K562 (cell line): ENCODE results near the gene KIAA1958. TPM values are rescaled to one million over a fixed set of nuclear protein-coding genes. Genes with fewer than 3 reads are reported as not detected.

ENCODE experiments used
- ATAC-seq: fragments of 200-7000 bp; cut with Tn5 transposase; 3 replicates; pipeline ENCODE4 v1.9.1; 2020; ENCODE audit warnings: moderate library complexity
- BruUV-seq: library from RNA; stranded (reverse); fragments of 400-500 nt; replicated peaks from 2 replicates; lab custom pipeline; 2021; lab: Mats Ljungman, UMichigan
- CTCF ChIA-PET: fragments of 300-600 bp; formaldehyde crosslinking; extraction: SDS; loops from one replicate; lab custom pipeline; 2021; ENCODE audit warnings: low intra/inter-chr PET ratio; lab: Yijun Ruan, JAX
- POLR2A ChIA-PET: fragments of 300-600, 350-650 bp; sonication (Branson Sonifier 250); formaldehyde crosslinking; extraction: SDS; loops from one replicate; lab custom pipeline; 2021; ENCODE audit warnings: antibody characterized with exemption, inconsistent platforms; lab: Yijun Ruan, JAX
- DNase-seq, 4 experiments: peaks; one replicate each; pipeline versions ENCODE4 v3.0.0 to v3.0.0-alpha.2; 2011 to 2018; ENCODE audit warnings: low spot score in 3 of 4, mixed read lengths in 3 of 4; ENCODE audit errors: extremely low read depth in 1 of 4
- FAIRE-seq: peaks from 2 replicates; lab custom pipeline; 2011; peaks lifted over from hg19 to GRCh38; lab: Jason Lieb, UNC
- H2AFZ ChIP-seq: 2 replicates; pipeline ENCODE4 v1.6.0; 2011; ENCODE audit warnings: low read depth, low read length, control low read depth, inconsistent platforms
- H3K27ac ChIP-seq: fragments of 200-600 bp; 3 replicates; pipeline ENCODE4 v1.8.0; 2011; ENCODE audit warnings: low read depth, mild to moderate bottlenecking, control low read depth, inconsistent platforms, low read length, moderate library complexity, mixed read lengths; ENCODE audit errors: extremely low read depth
- H3K27me3 ChIP-seq, 2 experiments: fragments of 300-600 bp in 1 of 2; 2 replicates in 1 of 2; 3 replicates in 1 of 2; pipeline versions ENCODE4 v1.6.0 to v1.8.0; 2011; ENCODE audit warnings: inconsistent platforms in 2 of 2, low read length in 2 of 2, mild to moderate bottlenecking in 1 of 2, mixed read lengths in 1 of 2, moderate library complexity in 1 of 2; ENCODE audit not compliant: control insufficient read depth in 2 of 2, insufficient read depth in 2 of 2
- H3K36me3 ChIP-seq: fragments of 300-600 bp; 3 replicates; pipeline ENCODE4 v1.8.0; 2011; ENCODE audit warnings: mild to moderate bottlenecking, low read length, inconsistent platforms; ENCODE audit not compliant: control insufficient read depth, insufficient read depth
- H3K4me1 ChIP-seq, 2 experiments: fragments of 200-600 bp in 1 of 2; replicated peaks in 1 of 2; 2 replicates in 1 of 2; 3 replicates in 1 of 2; pipeline versions ENCODE4 v1.5.1 to v1.8.0; 2011; ENCODE audit warnings: inconsistent platforms in 2 of 2, low read length in 2 of 2, mild to moderate bottlenecking in 1 of 2, mixed read lengths in 1 of 2, moderate library complexity in 1 of 2; ENCODE audit not compliant: control insufficient read depth in 2 of 2, insufficient read depth in 2 of 2
- H3K4me2 ChIP-seq: 2 replicates; pipeline ENCODE4 v1.6.1; 2011; ENCODE audit warnings: low read length, control low read depth, inconsistent platforms, mixed read lengths; ENCODE audit not compliant: insufficient read depth
- H3K4me3 ChIP-seq: fragments of 200-600 bp; sonication (generic), shearing (Covaris generic); 2 replicates; pipeline ENCODE4 v1.5.1; 2016; ENCODE audit warnings: control low read depth, inconsistent platforms
- H3K79me2 ChIP-seq: fragments of 200-600 bp; 3 replicates; pipeline ENCODE4 v1.8.0; 2011; ENCODE audit warnings: low read length, inconsistent platforms; ENCODE audit not compliant: control insufficient read depth, insufficient read depth
- H3K9ac ChIP-seq, 2 experiments: 2 replicates each; pipeline versions ENCODE4 v1.6.0 to v1.6.1; 2011; ENCODE audit warnings: low read depth in 2 of 2, low read length in 2 of 2, control low read depth in 1 of 2, inconsistent platforms in 1 of 2, mild to moderate bottlenecking in 1 of 2, mixed read lengths in 1 of 2; ENCODE audit not compliant: insufficient read depth in 1 of 2
- H3K9me1 ChIP-seq: one replicate; pipeline ENCODE4 v1.6.0; 2011; ENCODE audit warnings: inconsistent platforms, mild to moderate bottlenecking, low read length, moderate library complexity; ENCODE audit not compliant: control insufficient read depth, insufficient read depth
- H3K9me3 ChIP-seq: replicated peaks from 2 replicates; pipeline ENCODE4 v1.5.1; 2011; ENCODE audit warnings: low read depth, low read length, inconsistent platforms; ENCODE audit not compliant: control insufficient read depth, insufficient read depth
- H4K20me1 ChIP-seq: replicated peaks from 2 replicates; pipeline ENCODE4 v1.6.1; 2011; ENCODE audit warnings: low read length, inconsistent platforms, mixed read lengths; ENCODE audit not compliant: control insufficient read depth, insufficient read depth
- BMI1 ChIP-seq: fragments of 150-350 bp; IDR thresholded peaks from 2 replicates; pipeline ENCODE4 v1.6.1; 2014; ENCODE audit warnings: low read length
- ETS2 ChIP-seq: IDR thresholded peaks from 2 replicates; pipeline ENCODE4 v1.6.1; 2016; ENCODE audit warnings: borderline replicate concordance, missing genetic modification characterization, mild to moderate bottlenecking, moderate library complexity, missing compliant biosample characterization; ENCODE audit not compliant: poor library complexity, severe bottlenecking
- GABPA ChIP-seq: fragments of 200-800 bp; sonication (Bioruptor generic); conservative IDR thresholded peaks from 2 replicates; pipeline ENCODE4 v1.6.1; 2016; ENCODE audit warnings: low read depth, missing genetic modification characterization, missing compliant biosample characterization
- KLF6 ChIP-seq: fragments of 250-450 bp; sonication (Bioruptor Pico); IDR thresholded peaks from 2 replicates; pipeline ENCODE4 v1.4.0; 2020; ENCODE audit warnings: mild to moderate bottlenecking, moderate library complexity, borderline replicate concordance
- MAFF ChIP-seq: IDR thresholded peaks from 2 replicates; pipeline ENCODE4 v1.6.1; 2012; ENCODE audit warnings: low read length, improper control_type of control experiment
- MTA2 ChIP-seq: fragments of 450-650 bp; IDR thresholded peaks from 2 replicates; pipeline ENCODE4 v1.6.1; 2016; ENCODE audit warnings: low read depth
- NFATC3 ChIP-seq: fragments of 450-650 bp; IDR thresholded peaks from 2 replicates; pipeline ENCODE4 v1.6.1; 2017; ENCODE audit warnings: mild to moderate bottlenecking
- RBM22 ChIP-seq: fragments of 200-400 bp; formaldehyde crosslinking; IDR thresholded peaks from 2 replicates; pipeline ENCODE4 v1.6.1; 2018; ENCODE audit warnings: low read length, low read depth; ENCODE audit not compliant: poor library complexity, severe bottlenecking
- SMC3 ChIP-seq: conservative IDR thresholded peaks from 2 replicates; pipeline ENCODE4 v1.6.1; 2011; ENCODE audit warnings: low read depth, low read length, improper control_type of control experiment; ENCODE audit not compliant: insufficient read depth
- ZBTB40 ChIP-seq, 2 experiments: fragments of 450-650 bp in 1 of 2; sonication (generic) in 1 of 2; formaldehyde crosslinking in 1 of 2; IDR thresholded peaks; 2 replicates each; pipeline versions ENCODE4 v1.7.1 to v1.9.0; 2016 to 2022; ENCODE audit warnings: inconsistent platforms in 1 of 2, mild to moderate bottlenecking in 1 of 2, missing genetic modification reagents in 1 of 2
- ZNF133 ChIP-seq: fragments of 250-450 bp; sonication (Bioruptor Pico); IDR thresholded peaks from 2 replicates; pipeline ENCODE4 v1.4.0; 2020; ENCODE audit warnings: mild to moderate bottlenecking
- WGBS: fragments of 100-300 bp; shearing (Covaris generic); methylation state at CpG from one replicate; pipeline ENCODE4 v1.1.6; 2016; ENCODE audit warnings: low coverage, mixed read lengths; ENCODE audit not compliant: insufficient coverage; ENCODE audit errors: missing lambda C conversion rate; 5-methylcytosine and 5-hydroxymethylcytosine counted together
- in situ Hi-C: fragments of 300-500 bp; cut with MboI; formaldehyde crosslinking; loops from 4 replicates; pipeline ENCODE4 v1.15.0; 2018; ENCODE audit warnings: inconsistent platforms, mixed read lengths
- intact Hi-C: fragments of 100-400 bp; cut with micrococcal nuclease; formaldehyde crosslinking; loops from 2 replicates; pipeline ENCODE4 v1.14.2; 2022
- polyA plus RNA-seq, 8 experiments: library from polyadenylated mRNA; depleted of rRNA in 4 of 8; stranded (reverse) in 5 of 8; unstranded in 3 of 8; fragments of >200 nt; fragmentation: Nextera tagmentation in 2 of 8; fragmentation: Illumina TruSeq in 1 of 8; extraction: Ambion mirVana in 2 of 8; extraction: Trizol in 1 of 8; gene quantifications; 2 replicates each; pipeline versions ENCODE4 v1.2.1 to v1.2.3, GENCODE V29; 2011 to 2014; ENCODE audit warnings: inconsistent platforms in 1 of 8, missing spikeins in 1 of 8
- total RNA-seq, 7 experiments: library from RNA; depleted of rRNA in 6 of 7; stranded (reverse); fragments of >200 nt in 6 of 7; fragmentation: Illumina TruSeq in 2 of 7; extraction: Trizol in 2 of 7; gene quantifications; 2 replicates each; pipeline versions ENCODE4 v1.2.1 to v1.2.3, GENCODE V29; 2011 to 2021; ENCODE audit warnings: low replicate concordance in 1 of 7
- TF ChIP-seq, protein P1 (sequence below): fragments of 450-650 bp; conservative IDR thresholded peaks from 2 replicates; pipeline ENCODE4 v1.6.1; 2016; ENCODE audit warnings: missing genetic modification characterization, low read depth, mild to moderate bottlenecking, control low read depth, missing compliant biosample characterization

Gene KIAA1958
- total and polyA plus RNA-seq, 9 of the 15 experiments (the other 6 are each of a cell fraction or from before 2014, with no cell fraction given), result 1.1 to 16.0 (median 10.1) TPM

GRCh38 chr9:112654282-112654681 is 167.7 kb downstream of the KIAA1958 start:
- no peaks in the 10 kb centered on the region for H3K79me2 ChIP-seq
- DNase-seq (no peak), FAIRE-seq (no peak), ATAC-seq (no peak)
- H3K9me3 ChIP-seq, result no peaks in the 10 kb centered on the region
- no TSS peak for BruUV-seq
- ChIA-PET POLR2A (interaction anchor here (0.6 to 0.9 kb wide), 3 partner anchors 8 to 16 kb away, joined by 3 to 4 read pairs (median 3); no protein-coding TSS in a partner anchor), CTCF (no interaction called here)
- no peak overlapping the region for H3K4me3 ChIP-seq
- no peak overlapping the region for H3K4me2 ChIP-seq
- H3K9ac ChIP-seq, result no peak overlapping the region
- no peaks in the 10 kb centered on the region for H3K27me3 ChIP-seq
- no peaks in the 10 kb centered on the region for H4K20me1 ChIP-seq
- WGBS, result 80% methylated on average over 5 of the region's 5 CpGs
- no peaks in the 10 kb centered on the region for H3K36me3 ChIP-seq
- no peak overlapping the region for H2AFZ ChIP-seq
- H3K9me1 ChIP-seq, result no peaks in the 10 kb centered on the region
- H3K27ac ChIP-seq, result no peak overlapping the region
- intact Hi-C loops (no loop called here), in situ Hi-C loops (no loop called here)
- no peaks in the 10 kb centered on the region for H3K4me1 ChIP-seq
- TF ChIP-seq ZBTB40 (IDR thresholded peaks at IDR 0.05) (no peak), ZBTB40 (CRISPR knock-in tag; IDR thresholded peaks at IDR 0.05) (no peak), KLF6 (CRISPR knock-in tag) (no peak), ETS2 (tag) (no peak), SMC3 (no peak), BMI1 (no peak), MTA2 (no peak), ZNF133 (CRISPR knock-in tag) (no peak), RBM22 (no peak), MAFF (no peak), GABPA (tag) (no peak), NFATC3 (no peak)
- TF ChIP-seq, protein P1, sequence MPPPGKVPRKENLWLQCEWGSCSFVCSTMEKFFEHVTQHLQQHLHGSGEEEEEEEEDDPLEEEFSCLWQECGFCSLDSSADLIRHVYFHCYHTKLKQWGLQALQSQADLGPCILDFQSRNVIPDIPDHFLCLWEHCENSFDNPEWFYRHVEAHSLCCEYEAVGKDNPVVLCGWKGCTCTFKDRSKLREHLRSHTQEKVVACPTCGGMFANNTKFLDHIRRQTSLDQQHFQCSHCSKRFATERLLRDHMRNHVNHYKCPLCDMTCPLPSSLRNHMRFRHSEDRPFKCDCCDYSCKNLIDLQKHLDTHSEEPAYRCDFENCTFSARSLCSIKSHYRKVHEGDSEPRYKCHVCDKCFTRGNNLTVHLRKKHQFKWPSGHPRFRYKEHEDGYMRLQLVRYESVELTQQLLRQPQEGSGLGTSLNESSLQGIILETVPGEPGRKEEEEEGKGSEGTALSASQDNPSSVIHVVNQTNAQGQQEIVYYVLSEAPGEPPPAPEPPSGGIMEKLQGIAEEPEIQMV (tag), result no peak
